ENCODE results near the gene FAT1.

FAT1 gene

GRCh38 chr4:186714006-186714675, 9.5 kb downstream of the FAT1 start:
- Histone ChIP-seq H3K27ac (ENCODE audit: insufficient read depth in 1 of 2, low read depth in 1 of 2, low read length in 2 of 2, poor library complexity in 1 of 2, severe bottlenecking in 2 of 2) (no peak overlapping the region), H3K36me3 (ENCODE audit: control insufficient read depth in 4 of 4, insufficient read depth in 4 of 4, low read length in 3 of 4) (no peaks in the 10 kb centered on the region), H3K27me3 (replicated peaks in 2 of 5; ENCODE audit: control insufficient read depth in 4 of 5, insufficient read depth in 5 of 5, low read length in 4 of 5) (no peaks in the 10 kb centered on the region), H3K9me3 (ENCODE audit: control extremely low read depth in 1 of 5, control insufficient read depth in 4 of 5, insufficient read depth in 2 of 5, low read depth in 1 of 5, low read length in 4 of 5) (peaks cover 0 to 11% (median 2%) of the 10 kb centered on the region in 5 experiments), H3K4me1 (ENCODE audit: control extremely low read depth in 1 of 4, control insufficient read depth in 4 of 4, insufficient read depth in 4 of 4, low read length in 3 of 4) (no peaks in the 10 kb centered on the region), H3K4me3 (ENCODE audit: control insufficient read depth in 1 of 7, extremely low read depth in 1 of 7, insufficient read depth in 4 of 7, low read depth in 2 of 7, low read length in 6 of 7) (no peak overlapping the region)
- ChIA-PET POLR2A (no interaction called here), CTCF (no interaction called here)
- no peak for DNase-seq
- WGBS (ENCODE audit: insufficient coverage): 96% methylated on average over 13 of the region's 16 CpGs

DNA sequence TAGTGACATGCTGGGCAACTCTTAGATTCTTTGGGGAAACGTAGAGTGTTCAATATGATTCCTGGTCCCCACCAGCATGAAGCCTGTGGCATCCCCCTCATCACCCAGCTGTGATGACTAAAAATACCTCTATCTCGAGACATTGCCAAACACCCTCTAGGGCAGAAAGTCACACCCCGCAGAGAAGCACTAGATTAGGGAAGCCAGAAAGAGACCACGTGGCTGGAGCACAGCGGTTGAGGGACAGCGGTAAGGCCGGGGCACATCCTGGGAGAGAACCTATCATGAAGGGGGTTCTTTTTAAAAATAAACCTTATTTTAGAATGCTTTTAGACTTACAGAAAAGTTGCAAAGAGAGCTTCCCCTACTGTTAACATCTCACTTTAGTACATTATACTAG, 11.0 kb downstream of the FAT1 start:
- Histone ChIP-seq H3K4me3 (ENCODE audit: control insufficient read depth in 1 of 7, extremely low read depth in 1 of 7, insufficient read depth in 4 of 7, low read depth in 2 of 7, low read length in 6 of 7) (no peak overlapping the region), H3K36me3 (ENCODE audit: control insufficient read depth in 4 of 4, insufficient read depth in 4 of 4, low read length in 3 of 4) (no peaks in the 10 kb centered on the region), H3K9me3 (ENCODE audit: control extremely low read depth in 1 of 5, control insufficient read depth in 4 of 5, insufficient read depth in 2 of 5, low read depth in 1 of 5, low read length in 4 of 5) (peaks cover 0 to 4% (median 0%) of the 10 kb centered on the region in 5 experiments), H3K4me1 (ENCODE audit: control extremely low read depth in 1 of 4, control insufficient read depth in 4 of 4, insufficient read depth in 4 of 4, low read length in 3 of 4) (no peaks in the 10 kb centered on the region), H3K27me3 (replicated peaks in 2 of 5; ENCODE audit: control insufficient read depth in 4 of 5, insufficient read depth in 5 of 5, low read length in 4 of 5) (no peaks in the 10 kb centered on the region), H3K27ac (ENCODE audit: insufficient read depth in 1 of 2, low read depth in 1 of 2, low read length in 2 of 2, poor library complexity in 1 of 2, severe bottlenecking in 2 of 2) (no peak overlapping the region)
- POLR2A ChIA-PET: no interaction called here
- 100% methylated on average over 2 of the region's 7 CpGs for WGBS (ENCODE audit: insufficient coverage)
- CTCF ChIA-PET: no interaction called here
- DNase-seq: no peak

DNA sequence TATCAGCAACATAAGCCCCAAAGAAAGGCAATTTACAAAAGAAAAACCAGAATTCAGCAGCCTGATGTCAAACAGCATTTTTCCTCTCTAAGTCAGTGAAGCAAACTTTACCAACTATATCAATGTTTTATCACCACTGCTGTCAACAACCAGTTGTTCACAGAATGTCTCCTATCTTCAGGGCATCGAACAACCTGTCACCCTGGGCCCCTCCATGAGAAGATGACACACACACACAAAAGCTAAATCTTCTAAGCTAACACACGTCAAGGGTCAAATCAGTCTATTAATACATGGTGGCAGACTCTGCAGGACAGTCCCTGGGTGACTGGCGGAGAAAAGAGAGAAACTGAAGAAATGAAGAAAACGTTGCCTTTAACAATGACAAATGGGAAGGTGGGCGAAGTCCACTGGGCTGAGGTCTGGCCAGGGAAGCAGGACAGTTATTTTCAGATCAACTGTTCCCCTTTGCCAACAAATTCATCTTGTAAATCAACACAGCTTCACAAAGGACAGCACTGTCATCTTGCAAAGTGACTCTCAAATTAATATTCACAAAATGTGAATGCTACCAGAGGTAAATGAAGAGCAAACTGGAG, 13.0 kb downstream of the FAT1 start:
- no peak for DNase-seq
- ChIA-PET CTCF (interaction anchor here (1.5 kb wide), 1 partner anchor 9 kb away, joined by 6 read pairs; no protein-coding TSS in a partner anchor), POLR2A (no interaction called here)

DNA sequence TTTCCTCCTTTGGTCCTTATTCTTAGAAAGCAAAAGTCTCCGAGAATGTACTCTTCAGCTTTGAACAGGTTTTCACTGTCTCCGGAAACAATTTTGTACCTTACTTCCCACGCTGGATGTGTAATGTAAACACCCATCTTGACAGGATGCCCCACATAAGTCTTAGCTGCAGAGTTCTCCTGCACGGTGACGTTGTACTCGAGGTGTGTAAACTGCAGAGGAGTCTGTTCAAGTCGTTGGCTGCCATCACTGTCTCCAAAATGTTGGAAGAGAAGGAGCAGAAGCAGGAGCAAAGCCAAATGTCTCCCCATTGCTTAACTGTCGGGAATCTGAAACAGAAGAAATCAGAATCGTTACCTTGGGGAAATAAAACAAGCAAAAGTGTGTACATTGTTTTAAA, 14.1 kb downstream of the FAT1 start:
- Histone ChIP-seq H3K27me3 (replicated peaks in 2 of 5; ENCODE audit: control insufficient read depth in 4 of 5, insufficient read depth in 5 of 5, low read length in 4 of 5) (no peaks in the 10 kb centered on the region), H3K4me3 (ENCODE audit: control insufficient read depth in 1 of 7, extremely low read depth in 1 of 7, insufficient read depth in 4 of 7, low read depth in 2 of 7, low read length in 6 of 7) (no peak overlapping the region), H3K4me1 (ENCODE audit: control extremely low read depth in 1 of 4, control insufficient read depth in 4 of 4, insufficient read depth in 4 of 4, low read length in 3 of 4) (no peaks in the 10 kb centered on the region), H3K27ac (ENCODE audit: insufficient read depth in 1 of 2, low read depth in 1 of 2, low read length in 2 of 2, poor library complexity in 1 of 2, severe bottlenecking in 2 of 2) (no peak overlapping the region), H3K9me3 (ENCODE audit: control extremely low read depth in 1 of 5, control insufficient read depth in 4 of 5, insufficient read depth in 2 of 5, low read depth in 1 of 5, low read length in 4 of 5) (no peaks in the 10 kb centered on the region), H3K36me3 (ENCODE audit: control insufficient read depth in 4 of 4, insufficient read depth in 4 of 4, low read length in 3 of 4) (no peaks in the 10 kb centered on the region)
- DNase-seq: no peak
- WGBS (ENCODE audit: insufficient coverage): 94% methylated on average over 7 of the region's 9 CpGs
- ChIA-PET POLR2A (no interaction called here), CTCF (interaction anchor here (1.1 to 1.5 kb wide), 2 partner anchors 10 to 120 kb away, joined by 3 to 6 read pairs; no protein-coding TSS in a partner anchor)

More for the DNA sequence above, 13.0 kb downstream of the FAT1 start:
- Histone ChIP-seq H3K4me1 (ENCODE audit: control extremely low read depth in 1 of 4, control insufficient read depth in 4 of 4, insufficient read depth in 4 of 4, low read length in 3 of 4) (no peaks in the 10 kb centered on the region), H3K9me3 (ENCODE audit: control extremely low read depth in 1 of 5, control insufficient read depth in 4 of 5, insufficient read depth in 2 of 5, low read depth in 1 of 5, low read length in 4 of 5) (no peaks in the 10 kb centered on the region), H3K27me3 (replicated peaks in 2 of 5; ENCODE audit: control insufficient read depth in 4 of 5, insufficient read depth in 5 of 5, low read length in 4 of 5) (no peaks in the 10 kb centered on the region), H3K36me3 (ENCODE audit: control insufficient read depth in 4 of 4, insufficient read depth in 4 of 4, low read length in 3 of 4) (no peaks in the 10 kb centered on the region), H3K4me3 (ENCODE audit: control insufficient read depth in 1 of 7, extremely low read depth in 1 of 7, insufficient read depth in 4 of 7, low read depth in 2 of 7, low read length in 6 of 7) (no peak overlapping the region), H3K27ac (ENCODE audit: insufficient read depth in 1 of 2, low read depth in 1 of 2, low read length in 2 of 2, poor library complexity in 1 of 2, severe bottlenecking in 2 of 2) (no peak overlapping the region)
- 100% methylated on average over 1 of the region's 5 CpGs for WGBS (ENCODE audit: insufficient coverage)

GRCh38 chr4:186708554-186708953, 15.1 kb downstream of the FAT1 start:
- Histone ChIP-seq H3K4me1 (ENCODE audit: control extremely low read depth in 1 of 4, control insufficient read depth in 4 of 4, insufficient read depth in 4 of 4, low read length in 3 of 4) (no peaks in the 10 kb centered on the region), H3K9me3 (ENCODE audit: control extremely low read depth in 1 of 5, control insufficient read depth in 4 of 5, insufficient read depth in 2 of 5, low read depth in 1 of 5, low read length in 4 of 5) (no peaks in the 10 kb centered on the region), H3K27ac (ENCODE audit: insufficient read depth in 1 of 2, low read depth in 1 of 2, low read length in 2 of 2, poor library complexity in 1 of 2, severe bottlenecking in 2 of 2) (no peak overlapping the region), H3K27me3 (replicated peaks in 2 of 5; ENCODE audit: control insufficient read depth in 4 of 5, insufficient read depth in 5 of 5, low read length in 4 of 5) (no peaks in the 10 kb centered on the region), H3K36me3 (ENCODE audit: control insufficient read depth in 4 of 4, insufficient read depth in 4 of 4, low read length in 3 of 4) (no peaks in the 10 kb centered on the region), H3K4me3 (ENCODE audit: control insufficient read depth in 1 of 7, extremely low read depth in 1 of 7, insufficient read depth in 4 of 7, low read depth in 2 of 7, low read length in 6 of 7) (no peak overlapping the region)
- no peak for DNase-seq
- 99% methylated on average over 5 of the region's 6 CpGs for WGBS (ENCODE audit: insufficient coverage)
- ChIA-PET CTCF (no interaction called here), POLR2A (no interaction called here)

DNA sequence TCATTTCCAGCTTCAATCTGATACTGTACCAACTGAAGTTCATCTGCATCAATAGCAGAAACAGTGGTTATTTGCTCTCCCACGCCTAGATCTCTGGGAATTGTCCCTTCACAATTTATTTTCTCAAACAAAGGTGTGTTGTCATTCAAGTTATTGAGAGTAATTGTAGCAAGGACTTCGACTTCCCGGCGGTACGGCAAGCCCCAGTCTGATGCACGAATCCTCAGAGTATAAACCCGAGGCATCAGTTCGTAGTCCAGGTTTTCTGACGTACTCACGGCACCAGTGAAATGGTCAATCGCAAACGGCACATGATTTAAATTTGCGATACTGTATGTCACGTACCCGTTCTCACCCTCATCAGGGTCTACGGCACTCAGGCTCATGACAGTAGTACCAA, 15.7 kb downstream of the FAT1 start:
- Histone ChIP-seq H3K4me3 (ENCODE audit: control insufficient read depth in 1 of 7, extremely low read depth in 1 of 7, insufficient read depth in 4 of 7, low read depth in 2 of 7, low read length in 6 of 7) (no peak overlapping the region), H3K36me3 (ENCODE audit: control insufficient read depth in 4 of 4, insufficient read depth in 4 of 4, low read length in 3 of 4) (no peaks in the 10 kb centered on the region), H3K4me1 (ENCODE audit: control extremely low read depth in 1 of 4, control insufficient read depth in 4 of 4, insufficient read depth in 4 of 4, low read length in 3 of 4) (no peaks in the 10 kb centered on the region), H3K27ac (ENCODE audit: insufficient read depth in 1 of 2, low read depth in 1 of 2, low read length in 2 of 2, poor library complexity in 1 of 2, severe bottlenecking in 2 of 2) (no peak overlapping the region), H3K27me3 (replicated peaks in 2 of 5; ENCODE audit: control insufficient read depth in 4 of 5, insufficient read depth in 5 of 5, low read length in 4 of 5) (no peaks in the 10 kb centered on the region), H3K9me3 (ENCODE audit: control extremely low read depth in 1 of 5, control insufficient read depth in 4 of 5, insufficient read depth in 2 of 5, low read depth in 1 of 5, low read length in 4 of 5) (no peaks in the 10 kb centered on the region)
- no peak for DNase-seq
- WGBS (ENCODE audit: insufficient coverage): 91% methylated on average over 16 of the region's 16 CpGs
- ChIA-PET CTCF (no interaction called here), POLR2A (no interaction called here)

DNA sequence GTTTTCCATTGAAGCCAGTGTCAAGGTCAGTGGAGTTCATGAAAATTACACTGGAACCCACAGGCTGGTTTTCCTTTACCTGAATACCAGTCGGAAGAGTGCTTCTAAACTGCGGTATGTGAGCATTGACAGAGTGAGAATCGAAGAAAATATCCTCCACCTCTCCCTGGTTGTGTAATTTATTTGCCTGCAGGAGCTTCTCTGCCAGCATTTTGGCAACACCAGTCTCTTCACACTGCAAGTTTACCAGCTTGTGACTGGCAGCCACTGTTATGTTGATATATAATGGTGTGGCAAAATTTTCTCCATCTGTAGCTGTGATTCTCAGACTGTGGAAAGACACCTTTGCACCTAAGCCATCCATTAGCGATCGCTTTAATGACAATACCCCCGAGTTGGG, 16.1 kb downstream of the FAT1 start:
- no peak for DNase-seq
- H3K4me1 ChIP-seq (ENCODE audit: control extremely low read depth in 1 of 4, control insufficient read depth in 4 of 4, insufficient read depth in 4 of 4, low read length in 3 of 4): no peaks in the 10 kb centered on the region
- 98% methylated on average over 6 of the region's 6 CpGs for WGBS (ENCODE audit: insufficient coverage)
- H3K36me3 ChIP-seq (ENCODE audit: control insufficient read depth in 4 of 4, insufficient read depth in 4 of 4, low read length in 3 of 4): no peaks in the 10 kb centered on the region
- CTCF ChIA-PET: no interaction called here
- H3K27me3 ChIP-seq (replicated peaks in 2 of 5; ENCODE audit: control insufficient read depth in 4 of 5, insufficient read depth in 5 of 5, low read length in 4 of 5): no peaks in the 10 kb centered on the region
- H3K4me3 ChIP-seq (ENCODE audit: control insufficient read depth in 1 of 7, extremely low read depth in 1 of 7, insufficient read depth in 4 of 7, low read depth in 2 of 7, low read length in 6 of 7): no peak overlapping the region
- H3K9me3 ChIP-seq (ENCODE audit: control extremely low read depth in 1 of 5, control insufficient read depth in 4 of 5, insufficient read depth in 2 of 5, low read depth in 1 of 5, low read length in 4 of 5): no peaks in the 10 kb centered on the region
- H3K27ac ChIP-seq (ENCODE audit: insufficient read depth in 1 of 2, low read depth in 1 of 2, low read length in 2 of 2, poor library complexity in 1 of 2, severe bottlenecking in 2 of 2): no peak overlapping the region
- POLR2A ChIA-PET: no interaction called here
